GM23248 (cell line): ENCODE data around the gene GCG.

Source experiments
- EZH2 ChIP-seq: fragments of 200-600 bp; sonication (generic); IDR thresholded peaks from 2 replicates; pipeline ENCODE4 v1.6.1; 2018; ENCODE audit warnings: antibody characterized with exemption, mild to moderate bottlenecking; ENCODE audit not compliant: insufficient read depth, poor library complexity, severe bottlenecking
- EZH2phosphoT487 ChIP-seq: fragments of 200-600 bp; sonication (generic); IDR thresholded peaks from 2 replicates; pipeline ENCODE4 v1.6.1; 2018; ENCODE audit warnings: antibody characterized with exemption, moderate library complexity, mild to moderate bottlenecking, low read depth; ENCODE audit not compliant: insufficient read depth

DNA sequence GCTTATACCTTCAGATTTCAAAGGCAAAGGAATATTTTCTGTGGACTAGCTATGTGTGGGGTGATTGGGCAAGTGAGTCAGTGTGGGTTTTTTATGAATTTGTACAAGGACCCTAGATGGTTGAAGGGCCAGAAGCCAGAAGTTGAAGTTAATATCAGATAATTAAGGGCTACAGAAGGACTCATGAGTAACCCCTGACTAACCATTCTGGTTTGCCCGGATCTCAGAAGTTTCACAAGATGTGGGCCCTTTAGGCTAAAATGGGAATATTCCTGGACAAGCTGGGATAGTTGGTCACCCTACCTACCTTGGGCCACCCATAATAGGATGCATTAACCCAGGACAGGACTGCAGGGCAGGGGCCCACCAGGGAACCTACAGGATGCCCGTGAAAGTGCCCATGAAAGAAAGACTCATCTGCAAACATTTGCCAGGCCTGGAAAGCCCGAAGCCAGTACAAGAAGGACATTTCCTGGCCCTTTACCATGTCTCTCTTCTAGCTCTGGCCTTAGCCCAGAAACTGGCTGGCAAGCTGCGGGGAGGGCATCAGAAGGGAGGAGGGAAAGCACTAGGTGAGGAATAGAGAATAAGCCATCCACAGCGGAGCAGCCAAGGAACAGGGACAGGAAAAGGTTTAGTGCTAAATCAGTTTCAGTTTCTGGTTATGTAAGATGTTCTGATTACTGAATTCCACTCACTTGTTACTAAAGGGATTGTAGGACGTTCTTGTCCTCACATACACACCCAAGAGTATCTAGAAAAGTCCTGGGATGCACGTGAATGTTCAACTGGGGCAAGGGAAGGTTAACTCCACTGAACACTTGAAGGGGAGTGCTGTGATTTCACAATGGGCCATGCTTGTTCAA, 33.6 kb downstream of the GCG start:
- TF ChIP-seq EZH2 = no peak
- no peak for TF ChIP-seq EZH2phosphoT487
